ENCODE measurements around the gene ZSCAN32. TPM values are rescaled to one million over a fixed set of nuclear protein-coding genes. Genes with fewer than 3 reads are reported as not detected.

ZSCAN32 gene
- polyA plus RNA-seq, 2 donors = 5.5 to 7.0 TPM

Other genes starting within 250 kb of the ZSCAN32 start
- gene OR1F1, start 212.8 kb downstream of the ZSCAN32 start, polyA plus RNA-seq = not detected
- gene ZNF200, start 165.8 kb downstream of the ZSCAN32 start, polyA plus RNA-seq = 1 to 10 TPM; 2.6 to 2.8 TPM
- under 1 TPM; 0.07 to 0.14 TPM for gene MEFV, start 144.4 kb downstream of the ZSCAN32 start, polyA plus RNA-seq
- gene ZNF263, start 117.5 kb downstream of the ZSCAN32 start, polyA plus RNA-seq = 10 to 100 TPM in 1 of 2 donors, 1 to 10 TPM in 1; 7.9 to 12.7 TPM
- gene TIGD7, start 95.6 kb downstream of the ZSCAN32 start, polyA plus RNA-seq = 1 to 10 TPM in 1 of 2 donors, under 1 TPM in 1; 0.99 to 1.5 TPM
- 10 to 100 TPM in 1 of 2 donors, 1 to 10 TPM in 1; 9.1 to 16.9 TPM for gene ZNF75A, start 95.5 kb downstream of the ZSCAN32 start, polyA plus RNA-seq
- gene OR2C1, start 45.1 kb downstream of the ZSCAN32 start, polyA plus RNA-seq = under 1 TPM in 1 of 2 donors, not detected in 1; 0.04 TPM
- 1 to 10 TPM; 2.9 to 4.7 TPM for gene ZNF174, start 211 bp upstream of the ZSCAN32 start, polyA plus RNA-seq
- under 1 TPM; 0.49 to 0.53 TPM for gene ZNF597, start 42.5 kb upstream of the ZSCAN32 start, polyA plus RNA-seq
- 10 to 100 TPM; 23.3 to 28.7 TPM for gene NAA60, start 42.7 kb upstream of the ZSCAN32 start, polyA plus RNA-seq
- not detected for gene C16orf90, start 94.5 kb upstream of the ZSCAN32 start, polyA plus RNA-seq
- 1 to 10 TPM; 3.8 to 4.5 TPM for gene CLUAP1, start 100.0 kb upstream of the ZSCAN32 start, polyA plus RNA-seq
- gene NLRC3, start 176.4 kb upstream of the ZSCAN32 start, polyA plus RNA-seq = under 1 TPM; 0.41 to 0.81 TPM
- 1 to 10 TPM; 1.6 to 3.5 TPM for gene SLX4, start 210.6 kb upstream of the ZSCAN32 start, polyA plus RNA-seq